ENCODE data around the gene EXOC6B. TPM values are rescaled to one million over a fixed set of nuclear protein-coding genes. Genes with fewer than 3 reads are reported as not detected.

EXOC6B gene
- total RNA-seq, 4 donors from 2014 or later: 22.6 to 47.3 (median 32.5) TPM

DNA sequence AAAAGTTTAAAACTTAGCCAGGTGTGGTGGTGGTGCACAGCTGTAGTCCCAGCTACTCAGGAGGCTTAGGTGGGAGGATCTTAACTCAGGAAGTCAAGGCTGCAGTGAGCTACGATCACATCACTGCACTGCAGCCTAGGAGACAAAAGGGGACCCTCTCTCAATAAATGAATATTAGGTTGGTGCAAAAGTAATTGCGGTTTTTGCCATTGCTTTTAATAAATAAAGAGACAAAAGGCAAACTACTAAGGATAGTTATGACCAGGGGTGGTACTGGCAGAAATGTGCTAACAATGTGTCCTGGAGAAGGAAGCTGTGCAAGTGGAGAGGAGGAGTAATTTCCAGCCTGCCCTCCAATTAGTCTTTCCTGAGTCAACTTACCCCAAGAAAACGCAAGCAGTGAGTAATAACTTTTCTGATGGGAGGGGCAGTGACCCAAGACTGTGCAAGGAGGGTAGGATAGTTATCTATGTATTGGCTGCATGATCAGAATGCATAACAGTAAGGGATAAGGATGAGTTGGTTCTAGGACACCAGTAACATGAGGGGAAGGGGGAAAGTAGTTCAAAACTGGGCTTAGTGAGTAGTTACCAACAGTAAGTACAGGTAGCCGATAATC is 1.5 kb downstream of the EXOC6B start:
- Histone ChIP-seq H3K27ac (no peak overlapping the region), H3K4me3 (replicated peaks in 1 of 3) (peak overlapping the region in 1 of 3 donors; percentile 75), H3K36me3 (no peaks in the 10 kb centered on the region), H3K4me1 (peaks cover 10 to 18% of the 10 kb centered on the region in 2 donors), H3K27me3 (no peaks in the 10 kb centered on the region), H3K9me3 (no peaks in the 10 kb centered on the region)
- no peak for DNase-seq
- no peak for TF ChIP-seq CTCF (IDR thresholded peaks at IDR 0.05)
- no peak for TF ChIP-seq POLR2A (IDR thresholded peaks at IDR 0.05)
- intact Hi-C loops (cut with DNase I): no loop called here
- WGBS, 2 donors: 77 to 78% methylated on average over 4 of the region's 4 CpGs

DNA sequence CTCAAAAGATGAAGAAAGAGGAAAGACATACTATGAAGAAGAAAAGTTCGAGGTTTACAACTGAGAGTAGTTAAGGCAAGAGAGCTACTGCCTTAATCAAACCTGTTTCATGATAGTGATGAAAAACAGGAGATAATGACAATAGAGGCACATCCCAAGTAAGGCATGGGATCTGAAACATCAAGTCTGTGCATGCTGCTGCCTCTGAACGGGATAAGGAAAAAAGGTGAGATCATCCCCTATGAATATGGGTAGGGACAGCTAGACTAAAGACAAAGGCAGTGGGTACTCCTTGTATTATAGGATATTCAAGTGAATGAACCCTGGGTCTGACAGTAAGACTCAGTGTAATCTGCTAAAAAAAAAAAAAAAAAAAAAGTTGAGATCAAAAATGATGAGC is 3.0 kb downstream of the EXOC6B start:
- Histone ChIP-seq H3K9me3 (no peaks in the 10 kb centered on the region), H3K27ac (no peak overlapping the region), H3K27me3 (no peaks in the 10 kb centered on the region), H3K4me3 (replicated peaks in 1 of 3) (no peak overlapping the region), H3K36me3 (no peaks in the 10 kb centered on the region), H3K4me1 (peaks cover 10 to 18% of the 10 kb centered on the region in 2 donors)
- WGBS, 2 donors: 88 to 95% methylated on average over 2 of the region's 2 CpGs
- intact Hi-C loops (cut with DNase I): no loop called here
- no peak for DNase-seq
- TF ChIP-seq POLR2A (IDR thresholded peaks at IDR 0.05) (no peak), CTCF (IDR thresholded peaks at IDR 0.05) (no peak)

DNA sequence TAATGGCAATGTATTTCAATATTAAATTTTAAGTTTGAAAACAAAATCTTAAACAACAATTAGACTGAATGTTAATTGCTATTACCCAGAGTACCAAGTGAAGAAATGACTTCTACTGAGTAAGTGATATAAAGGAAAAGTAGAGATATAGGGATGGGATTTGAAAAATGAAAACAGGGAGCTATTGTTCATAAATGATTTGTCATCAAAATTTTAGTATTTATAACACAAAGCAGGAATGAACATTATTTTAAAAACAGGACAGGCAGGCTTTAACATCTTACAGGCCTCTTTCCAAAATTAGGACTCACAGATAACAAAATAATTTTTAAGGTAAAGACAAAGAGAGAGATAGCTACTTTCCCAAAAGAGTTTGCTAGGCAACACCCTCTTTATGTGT is 3.9 kb downstream of the EXOC6B start:
- intact Hi-C loops (cut with DNase I): no loop called here
- H3K9me3 ChIP-seq: no peaks in the 10 kb centered on the region
- no peak for DNase-seq
- H3K4me3 ChIP-seq (replicated peaks in 1 of 3): no peak overlapping the region
- H3K27ac ChIP-seq: no peak overlapping the region
- no peaks in the 10 kb centered on the region for H3K36me3 ChIP-seq
- H3K4me1 ChIP-seq: peaks cover 10 to 18% of the 10 kb centered on the region in 2 donors
- TF ChIP-seq POLR2A (IDR thresholded peaks at IDR 0.05): no peak
- TF ChIP-seq CTCF (IDR thresholded peaks at IDR 0.05): no peak
- H3K27me3 ChIP-seq: no peaks in the 10 kb centered on the region

- intact Hi-C loops (cut with DNase I): no loop called here
- 92 to 95% methylated on average over 3 of the region's 3 CpGs for WGBS, 2 donors
- Histone ChIP-seq H3K36me3 (no peaks in the 10 kb centered on the region), H3K4me3 (replicated peaks in 1 of 3) (no peak overlapping the region), H3K9me3 (no peaks in the 10 kb centered on the region), H3K4me1 (peaks cover 10 to 18% of the 10 kb centered on the region in 2 donors), H3K27ac (no peak overlapping the region), H3K27me3 (no peaks in the 10 kb centered on the region)
- TF ChIP-seq POLR2A (IDR thresholded peaks at IDR 0.05): no peak
- no peak for TF ChIP-seq CTCF (IDR thresholded peaks at IDR 0.05)
- DNase-seq: no peak
Observed at GRCh38 chr2:72821118-72821517, 4.7 kb downstream of the EXOC6B start.

DNA sequence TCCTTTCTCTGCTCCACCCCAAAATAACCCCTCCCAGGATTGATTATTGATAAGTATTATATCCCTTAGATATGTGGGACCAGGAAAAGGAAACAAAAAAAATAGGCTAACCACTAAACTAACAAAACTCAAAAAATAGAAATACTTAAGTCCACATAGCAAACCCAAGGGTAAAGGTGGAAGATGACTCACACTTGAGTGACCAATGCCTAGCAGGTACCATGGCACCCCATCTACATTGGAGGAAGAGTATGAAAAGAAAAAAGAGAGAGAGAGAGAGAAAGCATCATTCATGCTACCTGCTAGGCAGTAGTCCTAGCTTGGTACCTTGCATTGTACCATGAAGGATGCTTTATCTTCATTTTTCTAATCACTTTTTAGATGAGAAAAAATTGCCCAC is 6.3 kb downstream of the EXOC6B start:
- DNase-seq: no peak
- Histone ChIP-seq H3K36me3 (no peaks in the 10 kb centered on the region), H3K4me1 (peaks cover 3 to 11% of the 10 kb centered on the region in 2 donors), H3K4me3 (replicated peaks in 1 of 3) (no peak overlapping the region), H3K27ac (no peak overlapping the region), H3K9me3 (no peaks in the 10 kb centered on the region), H3K27me3 (no peaks in the 10 kb centered on the region)
- TF ChIP-seq CTCF (IDR thresholded peaks at IDR 0.05) (no peak), POLR2A (IDR thresholded peaks at IDR 0.05) (no peak)
- intact Hi-C loops (cut with DNase I): no loop called here
